ENCODE data around the gene MIA. TPM values are rescaled to one million over a fixed set of nuclear protein-coding genes. Genes with fewer than 3 reads are reported as not detected.

MIA gene
- total RNA-seq, 1 experiment from 2014 or later: 2.2 TPM

DNA sequence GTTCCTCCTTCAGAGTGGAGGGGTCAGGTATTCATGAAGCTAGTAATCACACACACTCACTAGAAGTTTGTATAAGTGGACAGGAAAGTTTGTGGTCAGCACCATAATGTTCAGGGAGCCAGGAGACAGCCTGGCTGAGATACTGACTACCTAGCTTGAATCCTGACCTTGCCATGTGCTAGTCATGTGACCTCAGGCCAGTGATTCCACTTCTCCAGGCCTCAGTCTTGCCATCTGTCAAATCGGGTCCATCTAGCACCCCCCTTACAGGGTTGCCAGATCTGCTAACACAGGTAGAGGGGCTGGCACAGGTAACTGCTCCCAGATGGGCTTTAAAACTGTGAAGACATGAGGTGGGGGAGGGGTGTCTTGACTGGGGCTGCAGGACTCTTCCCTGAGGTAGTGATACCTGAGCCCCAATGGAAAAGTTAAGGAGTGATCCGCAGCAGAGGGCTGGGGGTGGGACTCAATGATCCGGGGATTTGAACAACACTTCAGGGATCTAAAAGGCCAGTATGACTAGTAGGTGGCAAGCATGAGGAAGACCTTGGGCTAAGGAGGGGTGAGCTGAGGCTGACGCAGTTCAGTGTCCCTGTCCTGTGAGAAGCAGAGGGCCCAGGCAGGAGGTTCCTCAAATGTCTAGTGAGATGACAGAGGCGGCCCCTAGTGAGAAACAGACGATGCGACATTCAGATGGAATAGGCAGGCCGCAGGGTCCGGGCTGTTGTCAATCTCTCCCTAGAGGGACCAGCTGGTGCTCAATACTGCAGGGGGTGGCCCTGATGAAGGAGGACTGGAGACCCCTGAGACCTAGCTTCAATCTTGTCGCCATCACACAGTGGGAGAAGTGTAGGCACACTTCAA, 33.6 kb upstream of the MIA start:
- no peak for TF ChIP-seq POLR2AphosphoS5 (IDR thresholded peaks at IDR 0.05; ENCODE audit: low read depth, low read length)
- no peak for TF ChIP-seq SIN3A (IDR thresholded peaks at IDR 0.05; ENCODE audit: borderline replicate concordance, insufficient read depth, low read depth, low read length)
- TF ChIP-seq TCF7L2 (IDR thresholded peaks at IDR 0.05; ENCODE audit: low read depth, low read length): no peak
- TF ChIP-seq, protein P1, sequence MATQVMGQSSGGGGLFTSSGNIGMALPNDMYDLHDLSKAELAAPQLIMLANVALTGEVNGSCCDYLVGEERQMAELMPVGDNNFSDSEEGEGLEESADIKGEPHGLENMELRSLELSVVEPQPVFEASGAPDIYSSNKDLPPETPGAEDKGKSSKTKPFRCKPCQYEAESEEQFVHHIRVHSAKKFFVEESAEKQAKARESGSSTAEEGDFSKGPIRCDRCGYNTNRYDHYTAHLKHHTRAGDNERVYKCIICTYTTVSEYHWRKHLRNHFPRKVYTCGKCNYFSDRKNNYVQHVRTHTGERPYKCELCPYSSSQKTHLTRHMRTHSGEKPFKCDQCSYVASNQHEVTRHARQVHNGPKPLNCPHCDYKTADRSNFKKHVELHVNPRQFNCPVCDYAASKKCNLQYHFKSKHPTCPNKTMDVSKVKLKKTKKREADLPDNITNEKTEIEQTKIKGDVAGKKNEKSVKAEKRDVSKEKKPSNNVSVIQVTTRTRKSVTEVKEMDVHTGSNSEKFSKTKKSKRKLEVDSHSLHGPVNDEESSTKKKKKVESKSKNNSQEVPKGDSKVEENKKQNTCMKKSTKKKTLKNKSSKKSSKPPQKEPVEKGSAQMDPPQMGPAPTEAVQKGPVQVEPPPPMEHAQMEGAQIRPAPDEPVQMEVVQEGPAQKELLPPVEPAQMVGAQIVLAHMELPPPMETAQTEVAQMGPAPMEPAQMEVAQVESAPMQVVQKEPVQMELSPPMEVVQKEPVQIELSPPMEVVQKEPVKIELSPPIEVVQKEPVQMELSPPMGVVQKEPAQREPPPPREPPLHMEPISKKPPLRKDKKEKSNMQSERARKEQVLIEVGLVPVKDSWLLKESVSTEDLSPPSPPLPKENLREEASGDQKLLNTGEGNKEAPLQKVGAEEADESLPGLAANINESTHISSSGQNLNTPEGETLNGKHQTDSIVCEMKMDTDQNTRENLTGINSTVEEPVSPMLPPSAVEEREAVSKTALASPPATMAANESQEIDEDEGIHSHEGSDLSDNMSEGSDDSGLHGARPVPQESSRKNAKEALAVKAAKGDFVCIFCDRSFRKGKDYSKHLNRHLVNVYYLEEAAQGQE (IDR thresholded peaks at IDR 0.05; ENCODE audit: insufficient read depth in 1 of 2, low read depth in 2 of 2, low read length in 1 of 2): no peak
- TF ChIP-seq CTCF (IDR thresholded peaks at IDR 0.05): no peak
- Histone ChIP-seq H3K27ac (ENCODE audit: low read length) (no peak overlapping the region), H3K9me3 (ENCODE audit: control insufficient read depth, insufficient read depth, low read depth, low read length) (no peaks in the 10 kb centered on the region), H3K36me3 (ENCODE audit: control insufficient read depth, insufficient read depth, low read length) (no peaks in the 10 kb centered on the region), H3K4me3 (ENCODE audit: low read depth in 2 of 2, low read length in 2 of 2) (no peak overlapping the region), H3K4me1 (ENCODE audit: control insufficient read depth, insufficient read depth, low read length) (no peaks in the 10 kb centered on the region), H3K27me3 (ENCODE audit: control insufficient read depth, insufficient read depth, low read length) (no peaks in the 10 kb centered on the region)
- intact Hi-C loops (cut with micrococcal nuclease; ENCODE audit: unreplicated experiment) (no loop called here), in situ Hi-C loops (cut with HindIII; ENCODE audit: low pct_unique_long_range_greater_than_20kb, low sequenced_read_pairs) (no loop called here)
- ATAC-seq: no peak
- no peak for DNase-seq (ENCODE audit: low read depth, low spot score)
- BruUV-seq (replicated peaks): no TSS peak
- ChIA-PET CTCF (no interaction called here), POLR2A (no interaction called here)

GRCh38 chr19:40742477-40742876, 32.8 kb upstream of the MIA start:
- ChIA-PET CTCF (no interaction called here), POLR2A (no interaction called here)
- Histone ChIP-seq H3K27me3 (ENCODE audit: control insufficient read depth, insufficient read depth, low read length) (no peaks in the 10 kb centered on the region), H3K36me3 (ENCODE audit: control insufficient read depth, insufficient read depth, low read length) (no peaks in the 10 kb centered on the region), H3K9me3 (ENCODE audit: control insufficient read depth, insufficient read depth, low read depth, low read length) (no peaks in the 10 kb centered on the region), H3K4me1 (ENCODE audit: control insufficient read depth, insufficient read depth, low read length) (no peaks in the 10 kb centered on the region), H3K4me3 (ENCODE audit: low read depth in 2 of 2, low read length in 2 of 2) (no peak overlapping the region), H3K27ac (ENCODE audit: low read length) (no peak overlapping the region)
- TF ChIP-seq CTCF (IDR thresholded peaks at IDR 0.05) (no peak), SIN3A (IDR thresholded peaks at IDR 0.05; ENCODE audit: borderline replicate concordance, insufficient read depth, low read depth, low read length) (no peak), TCF7L2 (IDR thresholded peaks at IDR 0.05; ENCODE audit: low read depth, low read length) (no peak), POLR2AphosphoS5 (IDR thresholded peaks at IDR 0.05; ENCODE audit: low read depth, low read length) (no peak)
- TF ChIP-seq, protein P1 (IDR thresholded peaks at IDR 0.05; ENCODE audit: insufficient read depth in 1 of 2, low read depth in 2 of 2, low read length in 1 of 2): no peak
- in situ Hi-C loops (cut with HindIII; ENCODE audit: low pct_unique_long_range_greater_than_20kb, low sequenced_read_pairs): no loop called here
- ATAC-seq (no peak), DNase-seq (ENCODE audit: low read depth, low spot score) (no peak)
- no TSS peak for BruUV-seq (replicated peaks)
- intact Hi-C loops (cut with micrococcal nuclease; ENCODE audit: unreplicated experiment): no loop called here
